Measurements from ENCODE around the gene FLNB. TPM values are rescaled to one million over a fixed set of nuclear protein-coding genes. Genes with fewer than 3 reads are reported as not detected.

Gene FLNB
- polyA plus RNA-seq, 1 of the 3 experiments (the other 2 are of a cell fraction), result 127 TPM

GRCh38 chr3:58176185-58176530 is 167.9 kb downstream of the FLNB start:
- no peaks in the 10 kb centered on the region for H3K9me3 ChIP-seq
- WGBS (ENCODE audit: low lambda C conversion rate), result 100% methylated on average over 3 of the region's 3 CpGs
- peaks cover 9% of the 10 kb centered on the region for H3F3A ChIP-seq (replicated peaks; ENCODE audit: insufficient read depth)
- TF ChIP-seq MEF2A (IDR thresholded peaks at IDR 0.05; ENCODE audit: borderline replicate concordance, low read depth) (no peak), EP300 (IDR thresholded peaks at IDR 0.05; ENCODE audit: borderline replicate concordance in 1 of 2, low read depth in 1 of 2, low read length in 1 of 2) (no peak), SIN3A (IDR thresholded peaks at IDR 0.05; ENCODE audit: borderline replicate concordance, low read depth, low read length) (no peak), NFIC (IDR thresholded peaks at IDR 0.05; ENCODE audit: borderline replicate concordance) (no peak), MXI1 (IDR thresholded peaks at IDR 0.05; ENCODE audit: low read depth, low read length) (no peak), TAF1 (IDR thresholded peaks at IDR 0.05; ENCODE audit: borderline replicate concordance, low read depth, low read length) (no peak), SMC3 (IDR thresholded peaks at IDR 0.05; ENCODE audit: low read depth, low read length) (no peak), YY1 (IDR thresholded peaks at IDR 0.05; ENCODE audit: low read depth) (no peak), CTCF (IDR thresholded peaks at IDR 0.05) (no peak), MAX (IDR thresholded peaks at IDR 0.05; ENCODE audit: low read depth) (no peak), ZBTB33 (IDR thresholded peaks at IDR 0.05; ENCODE audit: borderline replicate concordance, low read depth) (no peak)
- DNase-seq, result no peak
- ChIA-PET POLR2A (no interaction called here), CTCF (interaction anchor here (0.9 kb wide), 1 partner anchor 41 kb away, joined by 3 read pairs; no protein-coding TSS in a partner anchor)
- H3K4me1 ChIP-seq (ENCODE audit: control insufficient read depth in 1 of 2, insufficient read depth in 2 of 2, low read depth in 1 of 2, low read length in 1 of 2), result peaks cover 0 to 4% of the 10 kb centered on the region in 2 experiments; a peak in 1 of 4 replicates
- no peak overlapping the region for H3K4me2 ChIP-seq
- H3K27ac ChIP-seq (ENCODE audit: low read depth in 2 of 2, low read length in 1 of 2), result no peak overlapping the region
- H3K4me3 ChIP-seq (ENCODE audit: low read depth in 2 of 2, low read length in 1 of 2), result no peak overlapping the region
- no peaks in the 10 kb centered on the region for H3K27me3 ChIP-seq (ENCODE audit: insufficient read depth)
- H4K20me1 ChIP-seq (ENCODE audit: insufficient read depth), result no peaks in the 10 kb centered on the region
- H3K36me3 ChIP-seq (replicated peaks in 1 of 2; ENCODE audit: control insufficient read depth in 1 of 2, insufficient read depth in 2 of 2, low read length in 1 of 2), result peaks cover 0 to 13% of the 10 kb centered on the region in 2 experiments
- H3K79me2 ChIP-seq (ENCODE audit: insufficient read depth), result no peaks in the 10 kb centered on the region
- H3K9ac ChIP-seq, result no peak overlapping the region
- H2AFZ ChIP-seq (ENCODE audit: low read depth), result no peak overlapping the region
- H3K9me2 ChIP-seq, result no peaks in the 10 kb centered on the region

GRCh38 chr3:58176827-58177489 is 168.7 kb downstream of the FLNB start:
- peaks cover 9% of the 10 kb centered on the region for H3F3A ChIP-seq (replicated peaks; ENCODE audit: insufficient read depth)
- POLR2A ChIA-PET, result no interaction called here
- H3K9me3 ChIP-seq, result no peaks in the 10 kb centered on the region
- 95% methylated on average over 10 of the region's 10 CpGs for WGBS (ENCODE audit: low lambda C conversion rate)
- H2AFZ ChIP-seq (ENCODE audit: low read depth), result no peak overlapping the region
- no peak for DNase-seq
- H3K9ac ChIP-seq, result no peak overlapping the region
- H4K20me1 ChIP-seq (ENCODE audit: insufficient read depth), result no peaks in the 10 kb centered on the region
- H3K4me2 ChIP-seq, result no peak overlapping the region
- no peaks in the 10 kb centered on the region for H3K27me3 ChIP-seq (ENCODE audit: insufficient read depth)
- no peak overlapping the region for H3K27ac ChIP-seq (ENCODE audit: low read depth in 2 of 2, low read length in 1 of 2)
- H3K79me2 ChIP-seq (ENCODE audit: insufficient read depth), result no peaks in the 10 kb centered on the region
- peaks cover 0 to 6% of the 10 kb centered on the region in 2 experiments for H3K36me3 ChIP-seq (replicated peaks in 1 of 2; ENCODE audit: control insufficient read depth in 1 of 2, insufficient read depth in 2 of 2, low read length in 1 of 2)
- peaks cover 0 to 4% of the 10 kb centered on the region in 2 experiments; a peak in 1 of 4 replicates for H3K4me1 ChIP-seq (ENCODE audit: control insufficient read depth in 1 of 2, insufficient read depth in 2 of 2, low read depth in 1 of 2, low read length in 1 of 2)
- H3K4me3 ChIP-seq (ENCODE audit: low read depth in 2 of 2, low read length in 1 of 2), result no peak overlapping the region
- no peaks in the 10 kb centered on the region for H3K9me2 ChIP-seq
- CTCF ChIA-PET, result interaction anchor here (0.5 to 6.5 kb wide), 63 partner anchors 10 to 573 kb away, joined by 3 to 68 read pairs (median 4); partner anchors contain the start of genes ABHD6, DNASE1L3, FLNB and HTD2
- TF ChIP-seq REST (IDR thresholded peaks at IDR 0.05; ENCODE audit: low read depth, low read length), result no peak
- no peak for TF ChIP-seq NRF1 (IDR thresholded peaks at IDR 0.05; ENCODE audit: low read depth, low read length)
- TF ChIP-seq USF1 (IDR thresholded peaks at IDR 0.05; ENCODE audit: borderline replicate concordance, low read depth), result no peak
- TF ChIP-seq POLR2AphosphoS5 (IDR thresholded peaks at IDR 0.05; ENCODE audit: low read depth, low read length), result no peak
- no peak for TF ChIP-seq IRF3 (IDR thresholded peaks at IDR 0.05; ENCODE audit: low read depth, low read length)

Data from SK-N-SH (cell line).